22Rv1 (cell line): Measurements from ENCODE around the gene CAPN1.

ENCODE experiments used
- H3K27ac ChIP-seq: fragments of 450-650 bp; 2 replicates; pipeline ENCODE4 v1.5.1; 2017
- ZFX ChIP-seq: fragments of 450-650 bp; IDR thresholded peaks from 2 replicates; pipeline ENCODE4 v1.6.1; 2017; ENCODE audit warnings: antibody characterized with exemption, borderline replicate concordance
- TF ChIP-seq, protein P1 (sequence below): fragments of 450-650 bp; IDR thresholded peaks from 2 replicates; pipeline ENCODE4 v1.5.1; 2017; ENCODE audit warnings: mild to moderate bottlenecking

Gene CAPN1

DNA sequence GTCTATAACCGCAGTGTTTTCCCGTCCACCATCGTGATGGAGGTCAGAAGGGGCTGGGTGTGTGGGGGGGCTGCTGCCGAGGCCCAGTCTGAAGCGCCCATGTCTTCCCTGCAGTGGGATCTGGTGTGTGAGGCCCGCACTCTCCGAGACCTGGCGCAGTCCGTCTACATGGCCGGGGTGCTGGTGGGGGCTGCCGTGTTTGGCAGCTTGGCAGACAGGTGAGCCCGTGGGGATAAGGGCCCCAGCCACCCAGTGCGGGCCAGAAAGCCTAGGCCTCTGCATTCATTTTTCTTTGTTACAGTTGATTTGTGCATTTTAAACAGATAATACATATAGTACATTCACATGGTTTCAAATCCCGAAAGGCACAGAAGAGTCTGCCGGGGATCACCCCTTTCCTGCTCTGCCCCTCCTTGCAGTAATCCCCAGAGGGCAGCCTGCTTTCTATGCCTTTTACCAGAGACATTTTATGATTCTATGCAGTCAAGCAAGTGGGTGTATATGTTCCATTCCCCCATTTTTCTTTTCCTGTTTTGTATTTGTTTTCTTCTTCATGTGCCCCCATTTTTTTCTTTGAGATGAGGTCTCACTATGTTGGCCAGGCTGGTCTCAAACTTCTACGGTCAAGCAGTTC lies 32.6 kb downstream of the CAPN1 start:
- no peak overlapping the region for H3K27ac ChIP-seq
- TF ChIP-seq ZFX: no peak
- TF ChIP-seq, protein P1, sequence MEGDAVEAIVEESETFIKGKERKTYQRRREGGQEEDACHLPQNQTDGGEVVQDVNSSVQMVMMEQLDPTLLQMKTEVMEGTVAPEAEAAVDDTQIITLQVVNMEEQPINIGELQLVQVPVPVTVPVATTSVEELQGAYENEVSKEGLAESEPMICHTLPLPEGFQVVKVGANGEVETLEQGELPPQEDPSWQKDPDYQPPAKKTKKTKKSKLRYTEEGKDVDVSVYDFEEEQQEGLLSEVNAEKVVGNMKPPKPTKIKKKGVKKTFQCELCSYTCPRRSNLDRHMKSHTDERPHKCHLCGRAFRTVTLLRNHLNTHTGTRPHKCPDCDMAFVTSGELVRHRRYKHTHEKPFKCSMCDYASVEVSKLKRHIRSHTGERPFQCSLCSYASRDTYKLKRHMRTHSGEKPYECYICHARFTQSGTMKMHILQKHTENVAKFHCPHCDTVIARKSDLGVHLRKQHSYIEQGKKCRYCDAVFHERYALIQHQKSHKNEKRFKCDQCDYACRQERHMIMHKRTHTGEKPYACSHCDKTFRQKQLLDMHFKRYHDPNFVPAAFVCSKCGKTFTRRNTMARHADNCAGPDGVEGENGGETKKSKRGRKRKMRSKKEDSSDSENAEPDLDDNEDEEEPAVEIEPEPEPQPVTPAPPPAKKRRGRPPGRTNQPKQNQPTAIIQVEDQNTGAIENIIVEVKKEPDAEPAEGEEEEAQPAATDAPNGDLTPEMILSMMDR: no peak

DNA sequence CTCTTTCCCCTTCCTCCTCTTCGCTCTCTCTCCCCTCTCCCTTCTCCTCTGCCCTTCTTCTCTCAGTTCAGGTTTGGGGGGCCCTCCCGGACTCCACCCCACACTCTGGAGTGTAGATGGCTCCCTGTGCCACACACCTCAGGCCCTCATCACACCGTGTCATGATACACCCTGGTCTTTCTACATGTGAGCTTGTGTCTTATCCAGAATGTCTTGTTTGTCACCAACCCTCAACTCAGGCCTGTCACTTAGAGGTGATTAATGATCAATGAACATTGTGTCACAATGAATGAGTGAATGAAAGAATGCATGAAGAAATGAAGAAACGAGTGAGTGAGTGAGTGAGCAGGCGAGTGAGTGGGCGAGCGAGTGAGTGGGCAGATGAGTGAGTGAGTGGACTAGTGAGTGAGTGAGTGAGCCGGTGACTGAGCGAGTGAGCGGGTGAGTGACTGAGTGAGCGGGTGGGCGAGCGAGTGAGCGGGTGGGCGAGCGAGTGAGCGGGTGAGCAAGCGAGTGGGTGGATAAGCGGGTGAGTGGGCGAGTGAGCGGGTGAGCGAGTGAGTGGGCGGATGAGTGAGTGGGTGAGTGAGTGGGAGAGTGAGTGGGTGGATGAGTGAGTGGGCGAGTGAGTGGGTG lies 33.8 kb downstream of the CAPN1 start:
- TF ChIP-seq ZFX: no peak
- TF ChIP-seq, protein P1: no peak
- no peak overlapping the region for H3K27ac ChIP-seq

DNA sequence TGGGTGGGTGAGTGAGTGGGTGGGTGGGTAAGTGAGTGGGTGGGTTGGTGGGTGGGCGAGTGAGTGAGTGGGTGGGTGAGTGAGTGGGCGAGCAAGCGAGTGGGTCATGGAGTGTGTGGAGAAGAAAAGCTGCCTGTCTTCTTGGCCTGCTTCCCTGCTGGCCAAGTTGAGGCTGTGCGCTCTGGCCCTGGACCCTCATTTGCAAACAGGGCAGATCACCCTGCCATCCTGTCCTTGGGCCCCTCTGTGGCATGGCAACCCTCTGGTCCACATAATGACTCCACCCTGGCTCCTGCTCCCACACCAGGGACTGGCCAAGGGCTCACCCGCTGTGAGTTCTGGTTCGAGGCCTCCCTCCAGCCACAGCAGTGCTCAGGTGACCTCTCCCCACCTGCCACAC lies 35.1 kb downstream of the CAPN1 start:
- TF ChIP-seq ZFX: no peak
- TF ChIP-seq, protein P1: no peak
- H3K27ac ChIP-seq: no peak overlapping the region

DNA sequence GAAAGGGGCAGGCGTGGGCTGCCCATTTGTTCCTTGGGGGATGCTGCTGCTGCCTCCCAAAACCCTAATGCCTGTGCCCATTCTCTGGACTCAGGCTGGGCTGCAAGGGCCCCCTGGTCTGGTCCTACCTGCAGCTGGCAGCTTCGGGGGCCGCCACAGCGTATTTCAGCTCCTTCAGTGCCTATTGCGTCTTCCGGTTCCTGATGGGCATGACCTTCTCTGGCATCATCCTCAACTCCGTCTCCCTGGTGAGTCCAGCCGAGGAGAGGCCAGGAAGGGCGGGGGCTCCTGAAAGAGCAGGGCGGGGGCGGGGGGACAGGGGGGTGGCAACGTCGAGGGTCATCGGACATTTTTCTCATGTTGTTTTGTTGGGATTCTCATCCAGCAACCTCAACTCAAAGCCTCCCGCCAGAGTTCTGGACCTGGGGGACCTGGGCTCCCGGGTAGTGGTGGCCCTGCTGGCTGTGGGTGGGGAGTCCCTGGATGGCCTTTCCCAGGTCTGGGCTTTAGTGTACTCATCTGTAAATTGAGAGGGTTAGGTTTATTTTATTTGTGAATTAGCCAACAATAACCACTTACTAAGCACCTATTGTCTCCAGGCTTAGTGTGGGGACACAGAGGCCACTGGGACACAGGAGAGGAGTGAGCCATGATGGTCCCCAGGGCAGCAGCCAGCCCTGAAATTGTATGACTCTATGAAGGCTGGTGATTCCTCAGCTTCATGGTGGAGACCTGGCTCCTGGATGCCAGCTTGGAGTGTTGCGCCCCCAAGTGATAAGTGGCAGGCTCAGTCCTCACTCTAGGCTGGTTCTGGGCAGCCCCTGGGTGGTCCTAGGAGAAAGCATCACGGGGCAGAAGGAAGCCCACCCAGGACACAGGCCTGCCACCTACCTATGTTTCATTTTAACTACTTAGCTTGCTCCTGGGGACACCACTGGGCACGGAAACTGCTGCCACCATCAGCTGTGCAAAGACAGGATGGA lies 36.0 kb downstream of the CAPN1 start:
- H3K27ac ChIP-seq: no peak overlapping the region
- TF ChIP-seq, protein P1: no peak
- TF ChIP-seq ZFX: no peak

DNA sequence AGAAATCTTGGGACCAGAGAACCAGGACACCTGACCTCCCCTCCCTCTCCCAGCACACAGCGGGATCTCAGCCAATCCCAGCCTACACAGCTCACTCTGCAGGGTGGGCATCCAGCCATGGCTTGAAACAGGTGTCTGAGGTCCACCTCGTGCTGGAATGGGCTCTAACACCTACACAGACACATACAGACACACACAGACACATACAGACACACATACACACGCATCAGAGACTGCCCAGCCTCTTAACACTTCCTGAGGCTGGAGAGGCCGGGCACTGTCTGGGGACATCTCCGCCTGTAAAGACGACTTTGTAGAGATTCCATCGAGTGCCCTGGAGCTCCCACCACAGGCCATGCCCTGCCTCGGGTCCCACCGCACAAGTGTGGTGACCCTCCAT lies 36.7 kb downstream of the CAPN1 start:
- no peak for TF ChIP-seq ZFX
- TF ChIP-seq, protein P1: no peak

DNA sequence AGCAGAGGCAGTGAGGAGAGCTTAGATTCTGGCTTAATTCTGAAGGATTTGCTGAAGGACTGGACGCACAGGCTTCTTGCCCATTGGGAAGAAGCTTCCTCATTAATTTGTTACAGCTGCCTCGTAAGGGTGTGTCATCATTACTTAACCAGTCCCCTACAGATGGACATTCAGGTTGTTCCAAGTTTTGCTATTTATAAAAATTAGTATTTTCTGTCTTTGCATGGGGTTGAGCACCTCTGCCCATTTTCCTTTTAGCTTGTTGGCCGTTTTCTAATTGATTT lies 38.1 kb downstream of the CAPN1 start:
- TF ChIP-seq, protein P1: no peak
- no peak for TF ChIP-seq ZFX
- no peak overlapping the region for H3K27ac ChIP-seq

More for the DNA sequence above, 36.7 kb downstream of the CAPN1 start:
- H3K27ac ChIP-seq: no peak overlapping the region
